ENCODE data around the gene WWP2.

DNA sequence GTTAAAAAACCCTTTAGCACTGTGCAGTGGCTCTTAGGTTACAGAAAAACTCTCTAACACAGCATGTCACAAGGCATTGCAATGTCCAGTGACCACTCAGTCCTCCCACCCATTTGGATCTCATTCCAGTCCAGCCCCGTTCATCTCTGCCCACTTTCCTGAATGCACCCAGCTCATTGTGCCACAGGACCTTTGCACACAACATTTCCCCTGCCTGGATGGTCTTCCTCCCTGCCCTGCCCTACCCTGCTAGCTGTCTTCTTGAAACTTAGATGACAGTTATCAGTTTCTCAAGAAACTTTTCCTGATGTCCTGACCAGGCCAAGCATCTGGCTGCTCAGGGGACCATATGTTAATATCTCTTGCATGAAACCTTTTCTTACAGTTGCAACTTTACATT is 67.2 kb downstream of the WWP2 start:
- TF ChIP-seq, protein P1, sequence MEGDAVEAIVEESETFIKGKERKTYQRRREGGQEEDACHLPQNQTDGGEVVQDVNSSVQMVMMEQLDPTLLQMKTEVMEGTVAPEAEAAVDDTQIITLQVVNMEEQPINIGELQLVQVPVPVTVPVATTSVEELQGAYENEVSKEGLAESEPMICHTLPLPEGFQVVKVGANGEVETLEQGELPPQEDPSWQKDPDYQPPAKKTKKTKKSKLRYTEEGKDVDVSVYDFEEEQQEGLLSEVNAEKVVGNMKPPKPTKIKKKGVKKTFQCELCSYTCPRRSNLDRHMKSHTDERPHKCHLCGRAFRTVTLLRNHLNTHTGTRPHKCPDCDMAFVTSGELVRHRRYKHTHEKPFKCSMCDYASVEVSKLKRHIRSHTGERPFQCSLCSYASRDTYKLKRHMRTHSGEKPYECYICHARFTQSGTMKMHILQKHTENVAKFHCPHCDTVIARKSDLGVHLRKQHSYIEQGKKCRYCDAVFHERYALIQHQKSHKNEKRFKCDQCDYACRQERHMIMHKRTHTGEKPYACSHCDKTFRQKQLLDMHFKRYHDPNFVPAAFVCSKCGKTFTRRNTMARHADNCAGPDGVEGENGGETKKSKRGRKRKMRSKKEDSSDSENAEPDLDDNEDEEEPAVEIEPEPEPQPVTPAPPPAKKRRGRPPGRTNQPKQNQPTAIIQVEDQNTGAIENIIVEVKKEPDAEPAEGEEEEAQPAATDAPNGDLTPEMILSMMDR (IDR thresholded peaks at IDR 0.05; ENCODE audit: poor library complexity): no peak
- no peak for TF ChIP-seq EZH2 (IDR thresholded peaks at IDR 0.05; ENCODE audit: borderline replicate concordance)
